Neural progenitor cell (in vitro differentiated cells): Measurements from ENCODE around the gene ZNF559.

Experiments used
- CTCF ChIP-seq: fragments of 200-600 bp; sonication (generic); IDR thresholded peaks from 2 replicates; pipeline ENCODE4 v1.5.1; 2017; ENCODE audit warnings: antibody characterized with exemption, mild to moderate bottlenecking
- EZH2 ChIP-seq: fragments of 200-600 bp; sonication (generic); IDR thresholded peaks from 2 replicates; pipeline ENCODE4 v1.6.1; 2017; ENCODE audit warnings: antibody characterized with exemption, mild to moderate bottlenecking, moderate library complexity

GRCh38 chr19:9308091-9308770, 15.7 kb upstream of the ZNF559 start:
- TF ChIP-seq CTCF (no peak), EZH2 (no peak)
